ENCODE measurements around the gene PCDHGA1. TPM values are rescaled to one million over a fixed set of nuclear protein-coding genes. Genes with fewer than 3 reads are reported as not detected.
"Not testable (repeated sequence)": the region's sequence is repeated elsewhere in the genome, so short reads cannot be mapped to it uniquely, and the experiment has no call there.

PCDHGA1 gene
- total RNA-seq, 1 donor from 2014 or later, result 0.15 TPM

DNA sequence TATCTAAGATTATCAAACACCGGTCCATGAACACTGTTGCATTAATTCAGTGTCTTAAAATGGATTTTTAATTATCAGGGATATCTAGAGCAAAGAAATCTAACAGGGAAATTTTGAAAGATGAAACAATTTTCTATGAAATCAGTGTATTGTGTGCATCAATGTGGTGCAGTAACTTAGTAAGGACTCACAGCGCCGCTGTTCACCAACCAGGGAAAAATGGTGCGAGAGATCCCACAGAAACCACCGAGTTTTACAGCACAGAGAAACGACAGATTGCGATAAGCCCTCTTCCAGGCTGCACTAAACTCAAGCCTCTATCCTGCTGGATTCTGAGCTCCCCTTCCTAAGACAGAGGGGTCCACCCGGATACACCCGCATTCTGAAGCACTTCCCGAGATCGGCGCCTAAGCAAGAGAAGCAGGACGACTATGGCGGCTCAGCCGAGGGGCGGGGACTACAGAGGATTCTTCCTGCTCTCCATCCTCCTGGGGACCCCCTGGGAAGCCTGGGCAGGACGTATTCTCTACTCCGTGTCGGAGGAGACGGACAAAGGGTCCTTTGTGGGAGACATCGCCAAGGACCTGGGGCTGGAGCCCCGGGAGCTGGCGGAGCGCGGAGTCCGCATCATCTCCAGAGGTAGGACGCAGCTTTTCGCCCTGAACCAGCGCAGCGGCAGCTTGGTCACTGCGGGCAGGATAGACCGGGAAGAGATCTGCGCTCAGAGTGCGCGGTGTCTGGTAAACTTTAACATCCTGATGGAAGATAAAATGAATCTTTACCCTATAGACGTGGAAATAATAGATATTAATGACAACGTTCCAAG, 52.4 kb downstream of the PCDHGA1 start, which contains the start of gene PCDHGA7:
Gene PCDHGA7, plus strand, starts transcription at position 274 of the 826 bp plus-strand sequence. Its CDS starts 158 bp downstream, at position 432.
- DNase-seq (ENCODE audit: low spot score), result peak; percentile 85
- no peak within 1 kb of the TSS for H3K4me3 Mint-ChIP-seq (ENCODE audit: unreplicated experiment)

DNA sequence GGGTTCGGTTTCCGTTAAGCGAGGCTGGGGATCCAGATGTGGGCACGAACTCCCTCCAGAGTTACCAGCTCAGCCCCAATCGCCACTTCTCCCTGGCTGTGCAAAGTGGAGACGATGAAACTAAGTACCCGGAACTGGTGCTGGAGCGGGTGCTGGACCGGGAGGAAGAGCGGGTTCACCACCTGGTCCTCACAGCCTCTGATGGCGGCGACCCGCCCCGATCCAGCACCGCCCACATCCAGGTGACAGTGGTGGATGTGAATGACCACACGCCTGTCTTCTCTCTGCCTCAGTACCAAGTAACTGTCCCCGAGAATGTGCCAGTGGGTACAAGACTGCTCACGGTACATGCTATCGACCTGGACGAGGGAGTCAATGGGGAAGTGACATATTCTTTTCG, 53.0 kb downstream of the PCDHGA1 start:
- H3K27ac Mint-ChIP-seq (ENCODE audit: unreplicated experiment), result no peak overlapping the region

More for the DNA sequence above, 52.4 kb downstream of the PCDHGA1 start, which contains the start of gene PCDHGA7:
- no peak for TF ChIP-seq CTCF (IDR thresholded peaks at IDR 0.05)
- peaks cover 51% of the 10 kb centered on the region for H3K9me3 Mint-ChIP-seq (ENCODE audit: low read depth)
- H3K27ac Mint-ChIP-seq (ENCODE audit: unreplicated experiment), result no peak within 1 kb of the TSS
- no peaks in the 10 kb centered on the region for H3K4me1 Mint-ChIP-seq (ENCODE audit: low read depth)
- peaks cover 1% of the 10 kb centered on the region for H3K36me3 Mint-ChIP-seq (ENCODE audit: low read depth)
- H3K27me3 Mint-ChIP-seq (ENCODE audit: low read depth), result no peaks in the 10 kb centered on the region

DNA sequence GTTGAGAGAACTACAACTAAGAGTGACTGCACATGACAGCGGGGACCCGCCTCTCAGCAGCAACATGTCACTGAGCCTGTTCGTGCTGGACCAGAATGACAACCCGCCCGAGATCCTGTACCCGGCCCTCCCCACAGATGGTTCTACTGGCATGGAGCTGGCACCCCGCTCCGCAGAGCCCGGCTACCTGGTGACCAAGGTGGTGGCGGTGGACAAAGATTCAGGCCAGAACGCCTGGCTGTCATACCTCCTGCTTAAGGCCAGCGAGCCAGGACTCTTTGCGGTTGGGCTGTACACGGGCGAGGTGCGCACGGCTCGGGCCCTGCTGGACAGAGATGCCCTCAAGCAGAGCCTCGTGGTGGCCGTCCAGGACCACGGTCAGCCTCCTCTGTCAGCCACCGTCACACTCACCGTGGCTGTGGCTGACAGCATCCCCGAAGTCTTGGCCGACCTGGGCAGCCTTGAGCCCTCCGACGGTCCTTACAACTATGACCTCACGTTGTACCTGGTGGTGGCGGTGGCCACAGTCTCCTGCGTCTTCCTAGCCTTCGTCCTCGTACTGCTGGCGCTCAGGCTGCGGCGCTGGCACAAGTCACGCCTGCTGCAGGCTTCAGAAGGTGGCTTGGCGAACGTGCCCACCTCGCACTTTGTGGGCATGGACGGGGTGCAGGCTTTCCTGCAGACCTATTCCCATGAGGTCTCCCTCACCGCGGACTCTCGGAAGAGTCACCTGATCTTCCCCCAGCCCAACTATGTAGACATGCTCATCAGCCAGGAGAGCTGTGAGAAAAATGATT, 54.4 kb downstream of the PCDHGA1 start:
- Mint-ChIP-seq H3K27me3 (ENCODE audit: low read depth) (no peaks in the 10 kb centered on the region), H3K4me3 (ENCODE audit: unreplicated experiment) (no peak overlapping the region), H3K9me3 (ENCODE audit: low read depth) (peaks cover 45% of the 10 kb centered on the region), H3K4me1 (ENCODE audit: low read depth) (no peaks in the 10 kb centered on the region), H3K36me3 (ENCODE audit: low read depth) (peaks cover 4% of the 10 kb centered on the region), H3K27ac (ENCODE audit: unreplicated experiment) (no peak overlapping the region)
- DNase-seq (ENCODE audit: low spot score), result peak; percentile 88
- no peak for TF ChIP-seq CTCF (IDR thresholded peaks at IDR 0.05)

More for the DNA sequence above, 53.0 kb downstream of the PCDHGA1 start:
- Mint-ChIP-seq H3K27me3 (ENCODE audit: low read depth) (no peaks in the 10 kb centered on the region), H3K4me3 (ENCODE audit: unreplicated experiment) (no peak overlapping the region), H3K36me3 (ENCODE audit: low read depth) (peaks cover 1% of the 10 kb centered on the region), H3K4me1 (ENCODE audit: low read depth) (no peaks in the 10 kb centered on the region), H3K9me3 (ENCODE audit: low read depth) (peaks cover 52% of the 10 kb centered on the region)
- TF ChIP-seq CTCF (IDR thresholded peaks at IDR 0.05), result no peak
- peak; percentile 77 for DNase-seq (ENCODE audit: low spot score)

- not testable (repeated sequence) for H3K27me3 Mint-ChIP-seq (ENCODE audit: low read depth); DNase-seq (ENCODE audit: low spot score); H3K36me3 Mint-ChIP-seq (ENCODE audit: low read depth); H3K4me1 Mint-ChIP-seq (ENCODE audit: low read depth)
- peak; percentile 66 for TF ChIP-seq CTCF (IDR thresholded peaks at IDR 0.05)
- Mint-ChIP-seq H3K4me3 (ENCODE audit: unreplicated experiment) (peak within 1 kb of the TSS; percentile 68), H3K9me3 (ENCODE audit: low read depth) (peaks cover 46% of the 10 kb centered on the region), H3K27ac (ENCODE audit: unreplicated experiment) (peak within 1 kb of the TSS; percentile 27)
Observed at GRCh38 chr5:141387557-141388311, 57.4 kb downstream of the PCDHGA1 start, which contains the start of gene PCDHGB4. TSS of gene PCDHGB4 (plus strand) at chr5:141387698. CDS start at chr5:141387885, 187 bp downstream.
